ENCODE results near the gene KIAA0753.
"Not testable (repeated sequence)": the region's sequence is repeated elsewhere in the genome, so short reads cannot be mapped to it uniquely, and the experiment has no call there.

Gene KIAA0753

GRCh38 chr17:6660101-6660500 is 19.6 kb upstream of the KIAA0753 start:
- peaks cover 8% of the 10 kb centered on the region for H3K79me2 ChIP-seq (ENCODE audit: control insufficient read depth, low read length)
- no peaks in the 10 kb centered on the region for H3K9me3 ChIP-seq (ENCODE audit: control insufficient read depth, insufficient read depth, low read length)
- no peaks in the 10 kb centered on the region for H3K36me3 ChIP-seq (ENCODE audit: control insufficient read depth, low read length)
- H4K20me1 ChIP-seq (ENCODE audit: control insufficient read depth, insufficient read depth, low read depth, low read length) = no peaks in the 10 kb centered on the region
- H3K27ac ChIP-seq (ENCODE audit: low read depth, low read length) = peak overlapping the region; percentile 70
- no peak for TF ChIP-seq CTCF (IDR thresholded peaks at IDR 0.05; ENCODE audit: low read depth, low read length, poor library complexity, severe bottlenecking)
- H3K4me1 ChIP-seq (ENCODE audit: control insufficient read depth, low read length) = peaks cover 52% of the 10 kb centered on the region
- no peaks in the 10 kb centered on the region for H3K9me2 ChIP-seq (replicated peaks; ENCODE audit: control insufficient read depth, low read length)
- H3K4me2 ChIP-seq (ENCODE audit: low read length) = peak overlapping the region; percentile 87
- peak overlapping the region; percentile 59 for H3K4me3 ChIP-seq (ENCODE audit: low read length)
- H3K27me3 ChIP-seq (ENCODE audit: control insufficient read depth, low read length) = peaks cover 5% of the 10 kb centered on the region; the same call in 1 of the 2 replicates
- H3F3A ChIP-seq (ENCODE audit: control insufficient read depth, insufficient read depth) = peaks cover 5% of the 10 kb centered on the region

- peak overlapping the region; percentile 79; the same call in 1 of the 2 replicates for H3K4me3 ChIP-seq (ENCODE audit: low read length)
- H3K4me1 ChIP-seq (ENCODE audit: control insufficient read depth, low read length) = peaks cover 64% of the 10 kb centered on the region
- H3K36me3 ChIP-seq (ENCODE audit: control insufficient read depth, low read length); H3K9me3 ChIP-seq (ENCODE audit: control insufficient read depth, insufficient read depth, low read length); H4K20me1 ChIP-seq (ENCODE audit: control insufficient read depth, insufficient read depth, low read depth, low read length); H3K27ac ChIP-seq (ENCODE audit: low read depth, low read length); H3K27me3 ChIP-seq (ENCODE audit: control insufficient read depth, low read length); H3K9me2 ChIP-seq (replicated peaks; ENCODE audit: control insufficient read depth, low read length); H3K79me2 ChIP-seq (ENCODE audit: control insufficient read depth, low read length): not testable (repeated sequence)
- H3F3A ChIP-seq (ENCODE audit: control insufficient read depth, insufficient read depth) = peaks cover 13% of the 10 kb centered on the region
- H3K4me2 ChIP-seq (ENCODE audit: low read length) = peak overlapping the region; percentile 99; the same call in 1 of the 2 replicates
These were observed 17.9 kb upstream of the KIAA0753 start for GRCh38 chr17:6658411-6658810.

DNA sequence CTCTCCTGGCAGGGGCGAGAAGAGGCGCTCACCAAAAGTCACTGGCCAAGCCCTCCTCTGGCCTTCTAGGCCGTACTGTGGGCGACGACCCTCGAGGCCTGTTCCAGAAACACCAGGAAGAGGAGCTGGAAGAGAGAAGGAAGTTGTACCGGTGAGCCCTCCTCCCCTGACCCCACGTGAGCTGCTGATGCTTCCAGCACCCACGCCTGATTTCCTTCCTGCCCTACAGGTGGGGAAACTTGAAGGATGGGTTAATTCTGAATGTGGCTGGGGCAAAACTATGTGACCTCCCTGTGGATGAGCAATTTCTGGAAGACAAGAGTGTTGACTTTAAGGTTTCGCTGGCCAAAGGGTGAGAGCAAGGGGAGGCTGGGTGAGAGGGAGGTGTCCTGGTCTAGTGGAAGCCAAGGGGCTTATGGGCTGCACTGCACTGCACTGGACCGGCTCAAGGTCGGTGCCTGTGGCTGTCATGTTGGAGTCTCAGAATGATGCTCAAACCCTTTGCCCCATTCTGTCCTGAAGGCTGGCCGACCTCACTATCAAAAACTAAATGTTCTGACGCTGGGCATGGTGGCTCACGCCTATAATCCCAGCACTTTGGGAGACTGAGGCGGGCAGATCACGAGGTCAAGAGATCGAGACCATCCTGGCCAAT is 17.2 kb upstream of the KIAA0753 start:
- Histone ChIP-seq H3K27me3 (ENCODE audit: control insufficient read depth, low read length) (peaks cover 5% of the 10 kb centered on the region; the same call in 1 of the 2 replicates), H3K9me2 (replicated peaks; ENCODE audit: control insufficient read depth, low read length) (no peaks in the 10 kb centered on the region), H3K79me2 (ENCODE audit: control insufficient read depth, low read length) (peaks cover 8% of the 10 kb centered on the region), H3K4me1 (ENCODE audit: control insufficient read depth, low read length) (peaks cover 68% of the 10 kb centered on the region), H3K36me3 (ENCODE audit: control insufficient read depth, low read length) (no peaks in the 10 kb centered on the region), H3K9me3 (ENCODE audit: control insufficient read depth, insufficient read depth, low read length) (no peaks in the 10 kb centered on the region), H3F3A (ENCODE audit: control insufficient read depth, insufficient read depth) (peaks cover 13% of the 10 kb centered on the region), H3K27ac (ENCODE audit: low read depth, low read length) (peak overlapping the region; percentile 34), H3K4me2 (ENCODE audit: low read length) (peak overlapping the region; percentile 99), H4K20me1 (ENCODE audit: control insufficient read depth, insufficient read depth, low read depth, low read length) (no peaks in the 10 kb centered on the region), H3K4me3 (ENCODE audit: low read length) (peak overlapping the region; percentile 79)
- TF ChIP-seq CTCF (IDR thresholded peaks at IDR 0.05; ENCODE audit: low read depth, low read length, poor library complexity, severe bottlenecking) (no peak), EZH2phosphoT487 (IDR thresholded peaks at IDR 0.05; ENCODE audit: borderline replicate concordance, low read length) (no peak)

DNA sequence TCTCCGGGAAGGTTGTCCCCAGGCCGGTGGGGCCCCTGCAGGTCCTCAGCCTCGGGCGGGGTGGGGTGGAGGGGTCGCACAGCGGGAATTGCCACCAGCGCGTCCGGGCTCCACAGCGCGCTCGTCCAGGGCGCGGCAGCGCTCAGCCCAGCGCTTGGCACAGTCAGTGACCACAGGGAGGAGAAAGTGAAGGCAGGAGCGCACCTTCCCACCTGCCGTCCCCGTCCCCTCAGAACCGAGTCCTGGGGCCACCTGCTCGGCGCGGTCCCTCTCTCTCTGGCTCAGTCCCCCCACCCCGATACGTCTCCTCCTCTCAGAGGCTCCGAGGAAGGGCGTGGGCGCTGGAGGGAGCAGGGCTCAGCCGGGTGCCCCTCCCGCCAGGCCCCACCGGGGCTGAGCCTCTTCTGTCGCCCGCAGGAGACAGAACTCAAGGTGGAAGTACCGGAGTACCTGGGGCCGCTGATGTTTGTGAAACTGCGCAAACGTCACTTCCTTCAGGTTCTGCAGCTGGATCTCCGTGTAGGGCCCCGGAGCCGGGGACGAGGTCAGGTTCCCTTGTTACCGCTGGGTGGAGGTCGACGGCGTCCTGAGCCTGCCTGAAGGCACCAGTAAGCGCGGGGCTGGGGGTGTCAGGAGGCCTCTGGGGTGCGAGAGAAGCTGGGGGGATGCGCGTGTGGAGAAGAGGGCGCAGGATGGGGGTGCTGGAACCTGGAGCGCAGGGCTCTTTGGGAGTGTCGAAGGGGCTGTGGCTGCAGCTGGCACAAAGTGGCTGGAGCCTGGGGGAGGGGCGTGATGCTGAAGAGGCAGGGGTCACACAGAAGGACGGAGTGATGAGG is 16.5 kb upstream of the KIAA0753 start:
- peak overlapping the region; percentile 79 for H3K4me3 ChIP-seq (ENCODE audit: low read length)
- not testable (repeated sequence) for H3K27me3 ChIP-seq (ENCODE audit: control insufficient read depth, low read length)

GRCh38 chr17:6655732-6656361 is 15.3 kb upstream of the KIAA0753 start:
- H3K27ac ChIP-seq (ENCODE audit: low read depth, low read length); H3K27me3 ChIP-seq (ENCODE audit: control insufficient read depth, low read length); H4K20me1 ChIP-seq (ENCODE audit: control insufficient read depth, insufficient read depth, low read depth, low read length); H3K9me2 ChIP-seq (replicated peaks; ENCODE audit: control insufficient read depth, low read length); H3K36me3 ChIP-seq (ENCODE audit: control insufficient read depth, low read length); H3K9me3 ChIP-seq (ENCODE audit: control insufficient read depth, insufficient read depth, low read length): not testable (repeated sequence)
- H3K79me2 ChIP-seq (ENCODE audit: control insufficient read depth, low read length) = peaks cover 20% of the 10 kb centered on the region
- peak overlapping the region; percentile 99 for H3K4me2 ChIP-seq (ENCODE audit: low read length)
- peaks cover 15% of the 10 kb centered on the region for H3F3A ChIP-seq (ENCODE audit: control insufficient read depth, insufficient read depth)
- H3K4me1 ChIP-seq (ENCODE audit: control insufficient read depth, low read length) = peaks cover 63% of the 10 kb centered on the region
- peak overlapping the region; percentile 79 for H3K4me3 ChIP-seq (ENCODE audit: low read length)

More for the DNA sequence above, 16.5 kb upstream of the KIAA0753 start:
- not testable (repeated sequence) for H3K9me2 ChIP-seq (replicated peaks; ENCODE audit: control insufficient read depth, low read length); H3K9me3 ChIP-seq (ENCODE audit: control insufficient read depth, insufficient read depth, low read length); H4K20me1 ChIP-seq (ENCODE audit: control insufficient read depth, insufficient read depth, low read depth, low read length); H3K36me3 ChIP-seq (ENCODE audit: control insufficient read depth, low read length)
- Histone ChIP-seq H3K4me2 (ENCODE audit: low read length) (peak overlapping the region; percentile 99), H3F3A (ENCODE audit: control insufficient read depth, insufficient read depth) (peaks cover 13% of the 10 kb centered on the region), H3K79me2 (ENCODE audit: control insufficient read depth, low read length) (peaks cover 13% of the 10 kb centered on the region), H3K4me1 (ENCODE audit: control insufficient read depth, low read length) (peaks cover 68% of the 10 kb centered on the region), H3K27ac (ENCODE audit: low read depth, low read length) (peak overlapping the region; percentile 34)
